Measurements from ENCODE around the gene HECTD2.

DNA sequence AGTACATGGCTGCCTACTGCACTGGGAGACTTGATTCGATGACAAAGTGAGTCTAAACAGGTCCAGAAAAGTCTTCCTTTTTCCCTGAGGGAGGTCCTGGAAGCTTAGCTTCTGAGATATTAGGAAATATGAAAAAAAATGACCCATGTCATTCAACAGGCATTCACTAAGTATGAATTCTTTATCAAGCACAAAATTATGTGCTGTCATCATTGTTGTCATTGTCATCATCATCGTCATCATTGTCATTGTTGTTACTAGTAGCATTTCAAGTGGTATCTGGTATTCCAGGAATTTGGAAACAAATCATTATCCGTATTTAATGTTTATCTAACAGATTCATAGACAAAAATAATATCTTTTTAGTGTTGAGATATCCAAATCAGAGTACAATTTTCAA lies 49.7 kb upstream of the HECTD2 start:
- TF ChIP-seq, protein P1, sequence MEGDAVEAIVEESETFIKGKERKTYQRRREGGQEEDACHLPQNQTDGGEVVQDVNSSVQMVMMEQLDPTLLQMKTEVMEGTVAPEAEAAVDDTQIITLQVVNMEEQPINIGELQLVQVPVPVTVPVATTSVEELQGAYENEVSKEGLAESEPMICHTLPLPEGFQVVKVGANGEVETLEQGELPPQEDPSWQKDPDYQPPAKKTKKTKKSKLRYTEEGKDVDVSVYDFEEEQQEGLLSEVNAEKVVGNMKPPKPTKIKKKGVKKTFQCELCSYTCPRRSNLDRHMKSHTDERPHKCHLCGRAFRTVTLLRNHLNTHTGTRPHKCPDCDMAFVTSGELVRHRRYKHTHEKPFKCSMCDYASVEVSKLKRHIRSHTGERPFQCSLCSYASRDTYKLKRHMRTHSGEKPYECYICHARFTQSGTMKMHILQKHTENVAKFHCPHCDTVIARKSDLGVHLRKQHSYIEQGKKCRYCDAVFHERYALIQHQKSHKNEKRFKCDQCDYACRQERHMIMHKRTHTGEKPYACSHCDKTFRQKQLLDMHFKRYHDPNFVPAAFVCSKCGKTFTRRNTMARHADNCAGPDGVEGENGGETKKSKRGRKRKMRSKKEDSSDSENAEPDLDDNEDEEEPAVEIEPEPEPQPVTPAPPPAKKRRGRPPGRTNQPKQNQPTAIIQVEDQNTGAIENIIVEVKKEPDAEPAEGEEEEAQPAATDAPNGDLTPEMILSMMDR (IDR thresholded peaks at IDR 0.05): no peak
- TF ChIP-seq EP300 (IDR thresholded peaks at IDR 0.05): no peak
